Subcutaneous adipose tissue (tissue), 4 donors: ENCODE measurements around the gene BLACAT1. TPM values are rescaled to one million over a fixed set of nuclear protein-coding genes. Genes with fewer than 3 reads are reported as not detected.

Experiments
- total RNA-seq, 4 donors: library from RNA; depleted of rRNA; stranded (reverse); fragments of >200 nt; gene quantifications; one replicate each; pipeline ENCODE4 v1.1.0, GENCODE V29; 2016
- TF ChIP-seq, protein P1 (sequence below): fragments of 450-650 bp; IDR thresholded peaks from one replicate; pipeline ENCODE4 v1.5.1; 2016; ENCODE audit warnings: low read depth, mild to moderate bottlenecking, control low read depth, antibody characterized with exemption, moderate library complexity

BLACAT1 gene
- total RNA-seq, 4 donors from 2014 or later, result not detected

DNA sequence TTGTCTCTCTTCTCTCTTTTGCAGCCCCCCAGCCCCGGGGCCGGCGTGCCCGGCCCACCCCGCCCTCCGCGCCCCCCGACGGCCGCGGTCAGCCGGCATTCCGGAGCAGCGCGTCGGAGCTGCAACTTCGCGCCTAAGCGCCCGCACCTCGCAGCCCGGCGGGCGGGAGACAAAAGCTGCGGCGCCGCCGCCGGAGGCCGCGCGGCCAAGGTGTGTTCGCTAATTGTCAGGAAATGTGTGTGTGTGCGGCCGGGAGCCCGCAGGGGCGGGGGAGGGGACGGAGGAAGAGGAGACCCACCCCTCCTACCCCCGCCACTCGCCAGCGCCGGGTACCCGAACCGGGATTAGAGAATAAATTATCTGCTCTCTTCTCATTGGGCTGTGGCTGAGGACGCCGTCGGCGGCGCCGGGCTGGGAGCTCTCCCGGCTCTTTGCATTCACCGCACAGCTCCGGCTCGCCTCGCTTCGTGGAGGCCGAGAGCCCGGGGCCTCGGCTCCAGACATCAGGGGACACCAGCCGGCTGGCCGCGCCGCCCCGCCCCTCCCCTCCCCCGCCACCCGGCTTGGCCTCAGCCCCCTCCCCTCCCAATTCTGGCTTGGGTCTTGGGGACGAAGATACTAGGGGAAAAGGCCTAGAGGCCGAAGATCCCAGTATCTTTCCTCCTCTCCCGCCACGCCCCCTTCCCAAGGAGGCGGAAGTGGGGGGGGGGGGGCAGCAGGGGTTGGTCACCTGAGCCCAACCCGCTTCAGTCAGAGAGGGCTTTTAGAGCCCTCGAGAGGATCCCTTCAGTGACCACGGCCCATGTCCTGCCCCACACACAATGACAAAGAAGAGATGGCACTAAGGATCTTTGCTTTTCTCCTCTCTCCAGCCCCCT lies 1.3 kb upstream of the BLACAT1 start:
- TF ChIP-seq, protein P1, sequence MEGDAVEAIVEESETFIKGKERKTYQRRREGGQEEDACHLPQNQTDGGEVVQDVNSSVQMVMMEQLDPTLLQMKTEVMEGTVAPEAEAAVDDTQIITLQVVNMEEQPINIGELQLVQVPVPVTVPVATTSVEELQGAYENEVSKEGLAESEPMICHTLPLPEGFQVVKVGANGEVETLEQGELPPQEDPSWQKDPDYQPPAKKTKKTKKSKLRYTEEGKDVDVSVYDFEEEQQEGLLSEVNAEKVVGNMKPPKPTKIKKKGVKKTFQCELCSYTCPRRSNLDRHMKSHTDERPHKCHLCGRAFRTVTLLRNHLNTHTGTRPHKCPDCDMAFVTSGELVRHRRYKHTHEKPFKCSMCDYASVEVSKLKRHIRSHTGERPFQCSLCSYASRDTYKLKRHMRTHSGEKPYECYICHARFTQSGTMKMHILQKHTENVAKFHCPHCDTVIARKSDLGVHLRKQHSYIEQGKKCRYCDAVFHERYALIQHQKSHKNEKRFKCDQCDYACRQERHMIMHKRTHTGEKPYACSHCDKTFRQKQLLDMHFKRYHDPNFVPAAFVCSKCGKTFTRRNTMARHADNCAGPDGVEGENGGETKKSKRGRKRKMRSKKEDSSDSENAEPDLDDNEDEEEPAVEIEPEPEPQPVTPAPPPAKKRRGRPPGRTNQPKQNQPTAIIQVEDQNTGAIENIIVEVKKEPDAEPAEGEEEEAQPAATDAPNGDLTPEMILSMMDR, result no peak

- TF ChIP-seq, protein P1, result no peak
Observed at GRCh38 chr1:205456383-205456867, 580 bp upstream of the BLACAT1 start.

DNA sequence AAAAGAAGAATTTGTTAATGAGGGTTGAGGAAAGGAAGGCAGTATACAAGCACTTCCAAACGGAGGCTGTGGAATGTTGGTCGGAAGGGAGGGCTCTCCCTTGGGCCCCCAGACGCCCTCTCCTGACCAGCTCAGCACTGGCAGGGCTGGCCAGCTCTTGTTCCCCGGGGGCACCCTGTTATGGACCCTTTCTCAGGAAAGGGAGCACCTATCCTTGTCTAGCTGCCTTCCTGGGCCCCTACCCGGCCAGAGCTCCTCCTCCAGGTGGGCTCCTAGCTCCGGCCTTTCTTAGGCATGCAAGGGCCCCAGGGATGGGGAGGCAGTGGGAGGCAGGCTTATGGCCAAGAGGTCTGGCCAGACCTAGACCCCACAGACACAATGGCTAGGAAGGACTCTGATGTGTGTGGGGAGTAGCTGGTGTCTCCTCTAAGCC lies 926 bp downstream of the BLACAT1 start:
- TF ChIP-seq, protein P1, result no peak

DNA sequence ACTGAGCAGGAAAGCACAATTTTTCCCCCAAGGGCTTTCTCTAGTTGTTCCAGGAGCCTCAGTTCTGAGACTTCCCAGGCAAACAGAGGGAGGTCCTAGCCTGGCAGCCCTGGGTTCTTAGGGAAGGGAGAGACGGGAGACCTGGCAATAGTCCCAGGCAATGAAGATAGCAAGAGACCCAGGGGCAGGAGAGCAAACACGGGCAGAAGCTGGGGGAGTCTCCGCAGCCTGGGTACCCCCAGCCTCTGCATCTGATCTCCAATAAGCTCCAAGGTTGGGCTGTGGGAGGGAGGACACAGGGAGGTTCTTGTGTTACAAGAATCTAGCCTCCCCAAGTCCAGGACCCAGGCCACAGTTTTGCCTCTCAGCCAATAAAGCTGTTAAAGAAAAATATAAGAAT lies 2.4 kb downstream of the BLACAT1 start:
- TF ChIP-seq, protein P1, result no peak

- TF ChIP-seq, protein P1, result no peak
Observed at GRCh38 chr1:205452933-205453332, 2.9 kb downstream of the BLACAT1 start.

GRCh38 chr1:205452364-205452763 lies 3.5 kb downstream of the BLACAT1 start:
- TF ChIP-seq, protein P1, result no peak

DNA sequence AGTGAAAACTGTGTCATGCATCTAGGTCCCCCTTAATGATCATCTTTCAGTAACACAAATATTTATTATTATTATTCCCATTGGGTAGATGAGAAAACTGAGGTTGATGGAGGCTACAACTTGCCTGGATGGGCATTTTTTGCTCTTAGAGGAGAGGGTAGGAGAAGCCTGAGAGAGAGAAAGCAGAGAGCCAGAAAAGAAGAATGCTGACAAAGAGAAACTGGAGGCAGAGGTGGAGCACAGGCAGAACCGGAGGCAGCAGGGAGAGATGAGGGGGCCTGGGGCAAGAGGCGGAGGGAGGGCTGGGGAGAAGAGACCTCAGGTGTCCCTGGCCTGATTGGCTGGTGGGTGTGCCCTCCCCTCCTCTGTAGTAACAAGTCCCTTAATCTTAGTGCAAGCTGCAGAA lies 4.1 kb downstream of the BLACAT1 start:
- TF ChIP-seq, protein P1, result no peak
